OCI-LY7 (cell line): ENCODE data around the gene CHRNG. TPM values are rescaled to one million over a fixed set of nuclear protein-coding genes. Genes with fewer than 3 reads are reported as not detected.

ENCODE experiments used
- BruUV-seq: library from RNA; stranded (reverse); fragments of 400-500 nt; replicated peaks from 2 replicates; lab custom pipeline; 2021; lab: Mats Ljungman, UMichigan
- CTCF ChIA-PET: fragments of 300-600 bp; sonication (Branson Sonifier 250); formaldehyde crosslinking; loops from one replicate; lab custom pipeline; 2022; ENCODE audit warnings: antibody characterized with exemption; ENCODE audit not compliant: unreplicated experiment; lab: Charles Lee
- POLR2A ChIA-PET: fragments of 300-600 bp; sonication (Branson Sonifier 250); formaldehyde crosslinking; loops from one replicate; lab custom pipeline; 2022; ENCODE audit warnings: antibody characterized with exemption; lab: Charles Lee
- DNase-seq: peaks from one replicate; pipeline ENCODE4 v3.0.0-alpha.2; 2015; ENCODE audit warnings: low spot score
- H2AFZ ChIP-seq: fragments of 200-600 bp; sonication (generic), shearing (Covaris generic); 2 replicates; pipeline ENCODE4 v1.6.1; 2014; ENCODE audit warnings: mild to moderate bottlenecking, antibody characterized with exemption, low read length, moderate library complexity
- H3K27ac ChIP-seq: fragments of 200-600 bp; sonication (generic); 2 replicates; pipeline ENCODE4 v1.5.1; 2014; ENCODE audit warnings: mixed run types, low read depth, mild to moderate bottlenecking, moderate library complexity, low read length, inconsistent platforms; ENCODE audit not compliant: poor library complexity, severe bottlenecking
- H3K36me3 ChIP-seq: fragments of 200-600 bp; sonication (generic); 2 replicates; pipeline ENCODE4 v1.6.1; 2014; ENCODE audit warnings: mild to moderate bottlenecking, antibody characterized with exemption, low read length, moderate library complexity, mixed read lengths; ENCODE audit not compliant: insufficient read depth
- H3K4me1 ChIP-seq: fragments of 200-600 bp; sonication (generic); 2 replicates; pipeline ENCODE4 v1.5.1; 2014; ENCODE audit warnings: mild to moderate bottlenecking, low read length; ENCODE audit not compliant: insufficient read depth, poor library complexity, severe bottlenecking
- H3K4me2 ChIP-seq: fragments of 200-600 bp; sonication (generic); 2 replicates; pipeline ENCODE4 v1.6.1; 2014; ENCODE audit warnings: mild to moderate bottlenecking, low read length
- H3K4me3 ChIP-seq: fragments of 200-600 bp; sonication (generic); 2 replicates; pipeline ENCODE4 v1.5.1; 2014; ENCODE audit warnings: mild to moderate bottlenecking, low read depth, low read length; ENCODE audit not compliant: poor library complexity, severe bottlenecking
- H3K79me2 ChIP-seq: fragments of 200-600 bp; sonication (generic); 2 replicates; pipeline ENCODE4 v1.6.1; 2016; ENCODE audit warnings: low read depth, mild to moderate bottlenecking, low read length, moderate library complexity, mixed read lengths; ENCODE audit not compliant: insufficient read depth
- H3K9me2 ChIP-seq: fragments of 200-600 bp; sonication (generic); 2 replicates; pipeline ENCODE4 v1.6.1; 2016; ENCODE audit warnings: mild to moderate bottlenecking, low read length, mixed read lengths; ENCODE audit not compliant: insufficient read depth
- H3K9me3 ChIP-seq: fragments of 200-600 bp; sonication (generic); 2 replicates; pipeline ENCODE4 v1.6.1; 2014; ENCODE audit warnings: mild to moderate bottlenecking, mixed run types, low read length, mixed read lengths
- H4K20me1 ChIP-seq: fragments of 200-600 bp; sonication (generic); 2 replicates; pipeline ENCODE4 v1.6.1; 2014; ENCODE audit warnings: mild to moderate bottlenecking, antibody characterized with exemption, low read length, moderate library complexity, mixed read lengths; ENCODE audit not compliant: insufficient read depth
- EZH2phosphoT487 ChIP-seq: fragments of 200-600 bp; sonication (generic); IDR thresholded peaks from 2 replicates; pipeline ENCODE4 v1.6.1; 2018; ENCODE audit warnings: low read depth, borderline replicate concordance, mild to moderate bottlenecking, mixed run types, antibody characterized with exemption, low read length, moderate library complexity, mixed read lengths
- intact Hi-C: fragments of 100-400 bp; cut with micrococcal nuclease; formaldehyde crosslinking; loops from one replicate; pipeline ENCODE4 v1.10.0; 2022; ENCODE audit not compliant: unreplicated experiment
- total RNA-seq, 2 experiments: library from RNA; depleted of rRNA in 1 of 2; stranded (reverse); fragments of >200 nt in 1 of 2; shearing (Covaris generic) in 1 of 2; gene quantifications; 2 replicates each; pipeline ENCODE4 v1.2.3, GENCODE V29; 2014 to 2022
- TF ChIP-seq, protein P1 (sequence below): fragments of 200-600 bp; sonication (generic); conservative IDR thresholded peaks from 2 replicates; pipeline ENCODE4 v1.5.1; 2014; ENCODE audit warnings: mild to moderate bottlenecking, antibody characterized with exemption, low read length, moderate library complexity, mixed read lengths

Gene CHRNG
- total RNA-seq, 2 experiments from 2014 or later: not detected

- no TSS peak for BruUV-seq
- H3K4me1 ChIP-seq: no peaks in the 10 kb centered on the region
- no peak overlapping the region for H2AFZ ChIP-seq
- POLR2A ChIA-PET: interaction anchor here (0.7 kb wide), 1 partner anchor 1814 kb away, joined by 3 read pairs; no protein-coding TSS in a partner anchor
- intact Hi-C loops: no loop called here
- H3K36me3 ChIP-seq: no peaks in the 10 kb centered on the region
- H3K4me3 ChIP-seq: no peak overlapping the region
- no peak for TF ChIP-seq EZH2phosphoT487
- TF ChIP-seq, protein P1, sequence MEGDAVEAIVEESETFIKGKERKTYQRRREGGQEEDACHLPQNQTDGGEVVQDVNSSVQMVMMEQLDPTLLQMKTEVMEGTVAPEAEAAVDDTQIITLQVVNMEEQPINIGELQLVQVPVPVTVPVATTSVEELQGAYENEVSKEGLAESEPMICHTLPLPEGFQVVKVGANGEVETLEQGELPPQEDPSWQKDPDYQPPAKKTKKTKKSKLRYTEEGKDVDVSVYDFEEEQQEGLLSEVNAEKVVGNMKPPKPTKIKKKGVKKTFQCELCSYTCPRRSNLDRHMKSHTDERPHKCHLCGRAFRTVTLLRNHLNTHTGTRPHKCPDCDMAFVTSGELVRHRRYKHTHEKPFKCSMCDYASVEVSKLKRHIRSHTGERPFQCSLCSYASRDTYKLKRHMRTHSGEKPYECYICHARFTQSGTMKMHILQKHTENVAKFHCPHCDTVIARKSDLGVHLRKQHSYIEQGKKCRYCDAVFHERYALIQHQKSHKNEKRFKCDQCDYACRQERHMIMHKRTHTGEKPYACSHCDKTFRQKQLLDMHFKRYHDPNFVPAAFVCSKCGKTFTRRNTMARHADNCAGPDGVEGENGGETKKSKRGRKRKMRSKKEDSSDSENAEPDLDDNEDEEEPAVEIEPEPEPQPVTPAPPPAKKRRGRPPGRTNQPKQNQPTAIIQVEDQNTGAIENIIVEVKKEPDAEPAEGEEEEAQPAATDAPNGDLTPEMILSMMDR: no peak
- no peaks in the 10 kb centered on the region for H4K20me1 ChIP-seq
- no peak overlapping the region for H3K4me2 ChIP-seq
- no peak for DNase-seq
- H3K27ac ChIP-seq: no peak overlapping the region
- no peaks in the 10 kb centered on the region for H3K9me3 ChIP-seq
- no peaks in the 10 kb centered on the region for H3K79me2 ChIP-seq
- CTCF ChIA-PET: no interaction called here
- H3K9me2 ChIP-seq: no peaks in the 10 kb centered on the region
Observed at GRCh38 chr2:232491139-232491780, 48.2 kb upstream of the CHRNG start.

- H3K9me3 ChIP-seq: no peaks in the 10 kb centered on the region
- no peaks in the 10 kb centered on the region for H3K4me1 ChIP-seq
- DNase-seq: no peak
- no peak overlapping the region for H3K4me3 ChIP-seq
- ChIA-PET POLR2A (no interaction called here), CTCF (no interaction called here)
- H2AFZ ChIP-seq: no peak overlapping the region
- H3K4me2 ChIP-seq: no peak overlapping the region
- intact Hi-C loops: no loop called here
- no peaks in the 10 kb centered on the region for H4K20me1 ChIP-seq
- no peaks in the 10 kb centered on the region for H3K79me2 ChIP-seq
- no peaks in the 10 kb centered on the region for H3K36me3 ChIP-seq
- BruUV-seq: no TSS peak
- H3K27ac ChIP-seq: no peak overlapping the region
- H3K9me2 ChIP-seq: no peaks in the 10 kb centered on the region
- TF ChIP-seq EZH2phosphoT487: no peak
Observed at GRCh38 chr2:232492236-232492848, 47.1 kb upstream of the CHRNG start.

GRCh38 chr2:232492963-232493700, 46.4 kb upstream of the CHRNG start:
- CTCF ChIA-PET: no interaction called here
- Histone ChIP-seq H2AFZ (no peak overlapping the region), H3K27ac (no peak overlapping the region), H3K9me2 (no peaks in the 10 kb centered on the region), H3K4me2 (no peak overlapping the region), H3K4me3 (no peak overlapping the region), H3K9me3 (no peaks in the 10 kb centered on the region), H4K20me1 (no peaks in the 10 kb centered on the region), H3K36me3 (no peaks in the 10 kb centered on the region), H3K79me2 (no peaks in the 10 kb centered on the region), H3K4me1 (no peaks in the 10 kb centered on the region)
- BruUV-seq: no TSS peak
- no peak for TF ChIP-seq EZH2phosphoT487
- TF ChIP-seq, protein P1: no peak
- intact Hi-C loops: no loop called here
- POLR2A ChIA-PET: no interaction called here
- no peak for DNase-seq
